ENCODE results near the gene LCNL1. TPM values are rescaled to one million over a fixed set of nuclear protein-coding genes. Genes with fewer than 3 reads are reported as not detected.

LCNL1 gene
- total and polyA plus RNA-seq, 2 of the 13 experiments (the other 11 are each of a cell fraction or from before 2014, with no cell fraction given) = not detected

- TF ChIP-seq USF2 (IDR thresholded peaks at IDR 0.05; ENCODE audit: low read depth, low read length) (peak; percentile 94), USF2 (CRISPR knock-in tag; IDR thresholded peaks at IDR 0.05; ENCODE audit: borderline replicate concordance) (peak; percentile 98; the same call in 1 of the 2 replicates), CHCHD3 (CRISPR knock-in tag; IDR thresholded peaks at IDR 0.05) (no peak), ZNF670 (CRISPR knock-in tag; IDR thresholded peaks at IDR 0.05; ENCODE audit: borderline replicate concordance) (no peak), HHEX (CRISPR knock-in tag; IDR thresholded peaks at IDR 0.05) (no peak), ELF4 (CRISPR knock-in tag; IDR thresholded peaks at IDR 0.05; ENCODE audit: borderline replicate concordance) (no peak), ZBTB43 (CRISPR knock-in tag; conservative IDR thresholded peaks at IDR 0.05) (peak; percentile 68; the same call in 1 of the 2 replicates), NFYB (CRISPR knock-in tag; IDR thresholded peaks at IDR 0.05) (peak; percentile 97), TFE3 (CRISPR knock-in tag; IDR thresholded peaks at IDR 0.05) (peak; percentile 59; the same call in 1 of the 2 replicates), ATF5 (CRISPR knock-in tag; IDR thresholded peaks at IDR 0.05; ENCODE audit: low read depth) (no peak), ATF1 (CRISPR knock-in tag; IDR thresholded peaks at IDR 0.05) (no peak), RELA (CRISPR knock-in tag; IDR thresholded peaks at IDR 0.05) (no peak), RORA (CRISPR knock-in tag; IDR thresholded peaks at IDR 0.05) (no peak), ZFX (CRISPR knock-in tag; IDR thresholded peaks at IDR 0.05; ENCODE audit: low read depth) (peak; percentile 90)
- TF ChIP-seq, protein P1, sequence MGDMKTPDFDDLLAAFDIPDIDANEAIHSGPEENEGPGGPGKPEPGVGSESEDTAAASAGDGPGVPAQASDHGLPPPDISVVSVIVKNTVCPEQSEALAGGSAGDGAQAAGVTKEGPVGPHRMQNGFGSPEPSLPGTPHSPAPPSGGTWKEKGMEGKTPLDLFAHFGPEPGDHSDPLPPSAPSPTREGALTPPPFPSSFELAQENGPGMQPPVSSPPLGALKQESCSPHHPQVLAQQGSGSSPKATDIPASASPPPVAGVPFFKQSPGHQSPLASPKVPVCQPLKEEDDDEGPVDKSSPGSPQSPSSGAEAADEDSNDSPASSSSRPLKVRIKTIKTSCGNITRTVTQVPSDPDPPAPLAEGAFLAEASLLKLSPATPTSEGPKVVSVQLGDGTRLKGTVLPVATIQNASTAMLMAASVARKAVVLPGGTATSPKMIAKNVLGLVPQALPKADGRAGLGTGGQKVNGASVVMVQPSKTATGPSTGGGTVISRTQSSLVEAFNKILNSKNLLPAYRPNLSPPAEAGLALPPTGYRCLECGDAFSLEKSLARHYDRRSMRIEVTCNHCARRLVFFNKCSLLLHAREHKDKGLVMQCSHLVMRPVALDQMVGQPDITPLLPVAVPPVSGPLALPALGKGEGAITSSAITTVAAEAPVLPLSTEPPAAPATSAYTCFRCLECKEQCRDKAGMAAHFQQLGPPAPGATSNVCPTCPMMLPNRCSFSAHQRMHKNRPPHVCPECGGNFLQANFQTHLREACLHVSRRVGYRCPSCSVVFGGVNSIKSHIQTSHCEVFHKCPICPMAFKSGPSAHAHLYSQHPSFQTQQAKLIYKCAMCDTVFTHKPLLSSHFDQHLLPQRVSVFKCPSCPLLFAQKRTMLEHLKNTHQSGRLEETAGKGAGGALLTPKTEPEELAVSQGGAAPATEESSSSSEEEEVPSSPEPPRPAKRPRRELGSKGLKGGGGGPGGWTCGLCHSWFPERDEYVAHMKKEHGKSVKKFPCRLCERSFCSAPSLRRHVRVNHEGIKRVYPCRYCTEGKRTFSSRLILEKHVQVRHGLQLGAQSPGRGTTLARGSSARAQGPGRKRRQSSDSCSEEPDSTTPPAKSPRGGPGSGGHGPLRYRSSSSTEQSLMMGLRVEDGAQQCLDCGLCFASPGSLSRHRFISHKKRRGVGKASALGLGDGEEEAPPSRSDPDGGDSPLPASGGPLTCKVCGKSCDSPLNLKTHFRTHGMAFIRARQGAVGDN (CRISPR knock-in tag; IDR thresholded peaks at IDR 0.05) = peak; percentile 90
Observed at GRCh38 chr9:136949817-136950655, 32.8 kb upstream of the LCNL1 start (continued).
